Astrocyte of the cerebellum (primary cell): ENCODE results near the gene APRT.

ENCODE experiments used
- DNase-seq: peaks from one replicate; pipeline ENCODE4 v3.0.0-alpha.2; 2011; ENCODE audit warnings: low read depth
- H3K4me3 ChIP-seq: 2 replicates; pipeline ENCODE4 v1.5.1; 2011; ENCODE audit warnings: mild to moderate bottlenecking, low read depth, low read length, moderate library complexity
- CTCF ChIP-seq: IDR thresholded peaks from 2 replicates; pipeline ENCODE4 v1.5.1; 2012; ENCODE audit warnings: low read length, low read depth, moderate library complexity, mild to moderate bottlenecking; ENCODE audit errors: missing control alignments
- in situ Hi-C: cut with HindIII; loops from 2 replicates; pipeline ENCODE4 v1.10.0; 2017; ENCODE audit warnings: low sequenced_read_pairs

APRT gene

GRCh38 chr16:88759976-88760350 lies 51.8 kb downstream of the APRT start:
- DNase-seq, result no peak
- in situ Hi-C loops, result loop anchor here (10.0 to 25.0 kb wide), 3 partner anchors 102 to 445 kb away; partner anchors contain the start of genes GALNS, PABPN1L, SLC22A31 and TRAPPC2L
- no peak overlapping the region for H3K4me3 ChIP-seq
- no peak for TF ChIP-seq CTCF
